CD4-positive, alpha-beta T cell treated with Interleukin-4 for 1 hour (primary cell): ENCODE results near the gene GATAD2A.
"Not testable (repeated sequence)": the region's sequence is repeated elsewhere in the genome, so short reads cannot be mapped to it uniquely, and the experiment has no call there.

ENCODE experiments used
- DNase-seq, 2 donors: peaks; one replicate each; pipeline ENCODE4 v3.0.0-alpha.2; 2020 to 2022

GATAD2A gene

GRCh38 chr19:19404879-19405860 lies at the start of gene GATAD2A:
GATAD2A (plus strand) TSS chr19:19405675; CDS start chr19:19465346, 59,671 bp downstream.
- DNase-seq, result peak; percentile 90 to 91

DNA sequence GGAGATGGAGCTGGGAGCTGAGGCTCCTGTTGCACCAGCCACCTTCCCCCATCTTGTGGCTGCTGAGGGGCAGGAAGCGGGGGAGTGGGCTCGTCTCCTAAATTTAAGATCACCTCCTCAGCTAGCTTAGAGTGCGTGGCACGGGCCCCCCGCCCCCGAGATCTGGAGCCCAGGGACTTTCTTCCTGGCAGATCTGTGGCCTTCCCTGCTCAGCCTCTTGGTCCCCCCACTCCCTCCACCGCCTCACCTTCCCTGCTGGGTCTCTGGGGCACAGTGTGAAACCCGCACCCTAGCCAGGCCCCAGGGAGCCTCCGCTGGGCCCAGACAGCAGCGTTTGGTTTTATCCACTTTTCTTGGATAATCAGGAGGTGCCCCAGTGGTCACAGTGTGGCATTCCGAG lies 49.0 kb upstream of the GATAD2A start:
- DNase-seq, result no peak

- no peak for DNase-seq
These were observed 48.4 kb upstream of the GATAD2A start for GRCh38 chr19:19356901-19357566.

GRCh38 chr19:19361075-19361594 lies 44.3 kb upstream of the GATAD2A start:
- peak; percentile 76 to 84 for DNase-seq

- no peak for DNase-seq
These were observed 43.4 kb upstream of the GATAD2A start for GRCh38 chr19:19362075-19362474.

- DNase-seq, result peak; percentile 79 to 80
These were observed 38.8 kb upstream of the GATAD2A start for GRCh38 chr19:19366434-19367396.

DNA sequence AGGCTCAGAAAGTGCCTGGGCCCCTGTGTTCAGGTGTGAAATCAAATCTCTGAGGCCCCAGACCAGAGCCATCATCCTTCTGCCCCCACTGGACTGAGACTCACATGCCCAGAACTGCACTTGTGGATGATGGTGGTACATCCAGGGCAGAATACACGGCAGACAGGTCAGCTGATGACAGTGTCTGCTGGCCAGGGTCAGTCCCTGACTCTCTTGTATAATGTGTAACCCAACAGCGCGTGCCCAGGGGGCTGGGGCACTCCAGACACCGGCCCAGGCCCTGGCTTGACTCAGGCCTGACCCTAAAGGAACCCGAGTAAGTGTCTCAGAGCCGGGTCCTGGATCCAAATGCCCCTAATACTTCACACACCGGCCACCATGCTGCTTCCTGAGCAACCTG lies 37.4 kb upstream of the GATAD2A start:
- no peak for DNase-seq

DNA sequence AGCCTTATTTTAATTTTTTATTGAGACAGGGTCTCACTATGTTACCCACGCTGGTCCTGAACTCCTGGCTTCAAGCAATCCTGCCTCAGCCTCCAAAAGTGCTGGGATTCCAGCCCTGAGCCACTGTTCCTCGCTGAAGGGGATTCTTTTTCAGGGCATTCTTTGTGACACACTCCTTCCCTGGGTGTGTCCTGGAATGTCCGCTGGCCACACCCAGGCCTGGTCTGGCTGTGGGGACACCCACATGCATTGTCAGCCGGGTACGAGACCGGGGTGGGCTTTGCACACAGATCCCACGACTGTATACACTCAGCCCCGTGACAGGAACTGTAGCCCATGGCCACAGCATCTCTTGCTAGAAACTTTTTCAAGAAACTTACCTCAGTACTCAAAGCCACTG lies 34.4 kb upstream of the GATAD2A start:
- no peak for DNase-seq

GRCh38 chr19:19372656-19373416 lies 32.6 kb upstream of the GATAD2A start:
- DNase-seq, result peak; percentile 69 to 73

DNA sequence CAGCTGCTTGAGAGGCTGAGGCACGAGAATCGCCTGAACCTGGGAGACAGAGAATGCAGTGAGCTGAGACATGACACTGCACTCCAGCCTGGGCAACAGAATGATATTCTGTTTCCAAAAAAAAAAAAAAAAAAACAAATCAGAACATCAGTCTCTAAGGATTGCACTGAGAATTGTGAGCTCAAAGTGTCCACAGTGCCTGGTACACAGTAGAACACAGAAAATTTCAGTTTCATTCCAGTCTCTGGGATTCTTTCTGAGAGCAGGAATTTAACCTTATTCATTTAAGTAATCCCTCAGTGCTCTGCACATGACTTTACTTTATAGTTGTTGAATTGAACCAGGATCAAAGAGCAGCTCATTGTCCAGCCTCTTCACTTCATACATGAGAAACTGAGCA lies 25.9 kb upstream of the GATAD2A start:
- DNase-seq, result no peak

DNA sequence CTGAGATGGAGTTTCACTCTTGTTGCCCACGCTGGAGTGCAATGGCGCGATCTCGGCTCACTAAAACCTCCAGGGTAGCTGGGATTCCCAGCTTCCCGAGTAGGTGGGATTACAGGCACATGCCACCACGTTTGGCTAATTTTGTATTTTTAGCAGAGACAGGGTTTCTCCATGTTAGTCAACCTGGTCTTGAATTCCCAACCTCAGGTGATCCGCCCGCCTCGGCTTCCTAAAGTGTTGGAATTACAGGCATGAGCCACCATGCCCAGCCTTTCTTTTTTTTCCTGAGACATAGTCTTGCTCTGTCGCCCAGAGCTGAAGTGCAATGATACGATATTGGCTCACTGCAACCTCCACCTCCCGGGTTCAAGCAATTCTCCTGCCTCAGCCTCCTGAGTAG lies 25.2 kb upstream of the GATAD2A start:
- DNase-seq, result not testable (repeated sequence)

GRCh38 chr19:19381007-19381926 lies 24.2 kb upstream of the GATAD2A start:
- DNase-seq, result no peak

- DNase-seq, result no peak
These were observed 23.4 kb upstream of the GATAD2A start for GRCh38 chr19:19382118-19382517.

- no peak for DNase-seq
These were observed 21.0 kb upstream of the GATAD2A start for GRCh38 chr19:19384486-19384885.

GRCh38 chr19:19385131-19385895 lies 20.2 kb upstream of the GATAD2A start:
- DNase-seq, result peak; percentile 100

GRCh38 chr19:19385896-19386869 lies 19.3 kb upstream of the GATAD2A start:
- DNase-seq, result peak; percentile 37 to 51

DNA sequence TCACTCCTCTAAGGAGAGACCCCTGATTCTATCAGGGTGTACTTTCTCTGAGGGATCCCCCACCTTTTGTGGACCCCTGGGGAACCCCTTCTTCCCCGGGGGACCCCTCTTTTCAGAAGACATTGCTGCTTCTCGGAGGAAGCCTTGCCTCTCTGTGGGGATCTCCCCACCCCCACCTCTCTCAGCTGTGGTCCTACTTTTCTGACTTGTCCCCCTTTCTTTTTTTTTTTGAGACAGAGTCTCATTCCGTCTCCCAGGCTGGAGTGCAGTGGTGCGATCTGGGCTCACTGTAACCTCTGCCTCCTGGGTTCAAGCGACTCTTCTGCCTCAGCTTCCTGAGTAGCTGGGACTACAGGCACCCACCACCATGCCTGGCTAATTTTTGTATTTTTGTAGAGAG lies 18.4 kb upstream of the GATAD2A start:
- no peak for DNase-seq
